Measurements from ENCODE around the gene PLXDC1. TPM values are rescaled to one million over a fixed set of nuclear protein-coding genes. Genes with fewer than 3 reads are reported as not detected.

PLXDC1 gene
- total and polyA plus RNA-seq, 2 of the 13 experiments (the other 11 are each of a cell fraction or from before 2014, with no cell fraction given), result not detected

GRCh38 chr17:39014044-39014794, 137.2 kb downstream of the PLXDC1 start (continued):
- TF ChIP-seq AFF4 (CRISPR knock-in tag; IDR thresholded peaks at IDR 0.05) (no peak), MAFG (CRISPR knock-in tag; IDR thresholded peaks at IDR 0.05) (no peak), ZNF720 (CRISPR knock-in tag; IDR thresholded peaks at IDR 0.05) (no peak), FOXC1 (CRISPR knock-in tag; IDR thresholded peaks at IDR 0.05; ENCODE audit: borderline replicate concordance) (no peak), ZNF205 (CRISPR knock-in tag; IDR thresholded peaks at IDR 0.05) (no peak), THRA (CRISPR knock-in tag; IDR thresholded peaks at IDR 0.05; ENCODE audit: borderline replicate concordance) (no peak), DR1 (CRISPR knock-in tag; IDR thresholded peaks at IDR 0.05) (no peak)

Small RNA genes lying within 50 kb of the gene (small RNA-seq; reads per million reads assigned to genes)
- 0 reads per million in 3 experiments for gene AC091178.1 (ENCODE audit: insufficient read depth in 2 of 3, insufficient read length in 3 of 3, low read depth in 2 of 3, low replicate concordance in 1 of 3)

Other genes with a start within 250 kb of the PLXDC1 start
- gene FBXO47, start 184.2 kb downstream of the PLXDC1 start, total RNA-seq (2016; rRNA removed; fragmentation: Illumina TruSeq; extraction: Trizol), result not detected in 2 replicates
- not detected in 2 replicates for gene FBXO47, start 184.2 kb downstream of the PLXDC1 start, polyA plus RNA-seq (2011; rRNA removed)
- gene ARL5C, start 14.5 kb upstream of the PLXDC1 start, total RNA-seq (2016; rRNA removed; fragmentation: Illumina TruSeq; extraction: Trizol), result not detected in 2 replicates
- gene ARL5C, start 14.5 kb upstream of the PLXDC1 start, polyA plus RNA-seq (2011; rRNA removed), result not detected in 2 replicates
- gene CACNB1, start 46.0 kb upstream of the PLXDC1 start, total RNA-seq (2016; rRNA removed; fragmentation: Illumina TruSeq; extraction: Trizol), result 0.60 and 0.75 TPM in 2 replicates
- gene CACNB1, start 46.0 kb upstream of the PLXDC1 start, polyA plus RNA-seq (2011; rRNA removed), result 1.5 and 2.9 TPM in 2 replicates
- gene RPL19, start 48.6 kb upstream of the PLXDC1 start, total RNA-seq (2016; rRNA removed; fragmentation: Illumina TruSeq; extraction: Trizol), result 2,768 and 3,257 TPM in 2 replicates
- gene RPL19, start 48.6 kb upstream of the PLXDC1 start, polyA plus RNA-seq (2011; rRNA removed), result 2,522 and 2,554 TPM in 2 replicates
- gene STAC2, start 74.3 kb upstream of the PLXDC1 start, total RNA-seq (2016; rRNA removed; fragmentation: Illumina TruSeq; extraction: Trizol), result not detected in 2 replicates
- not detected in 2 replicates for gene STAC2, start 74.3 kb upstream of the PLXDC1 start, polyA plus RNA-seq (2011; rRNA removed)
- gene FBXL20, start 250.0 kb upstream of the PLXDC1 start, total RNA-seq (2016; rRNA removed; fragmentation: Illumina TruSeq; extraction: Trizol), result 10.2 and 10.6 TPM in 2 replicates
- gene FBXL20, start 250.0 kb upstream of the PLXDC1 start, polyA plus RNA-seq (2011; rRNA removed), result 8.6 and 10.3 TPM in 2 replicates